GM18517 (cell line): ENCODE measurements around the gene SPATA45.

Experiments
- ATAC-seq: cut with Tn5 transposase; IDR thresholded peaks from one replicate; pipeline ENCODE4 v1.9.1; 2021; ENCODE audit warnings: mild to moderate bottlenecking, moderate library complexity; ENCODE audit not compliant: unreplicated experiment

The SPATA45 gene

DNA sequence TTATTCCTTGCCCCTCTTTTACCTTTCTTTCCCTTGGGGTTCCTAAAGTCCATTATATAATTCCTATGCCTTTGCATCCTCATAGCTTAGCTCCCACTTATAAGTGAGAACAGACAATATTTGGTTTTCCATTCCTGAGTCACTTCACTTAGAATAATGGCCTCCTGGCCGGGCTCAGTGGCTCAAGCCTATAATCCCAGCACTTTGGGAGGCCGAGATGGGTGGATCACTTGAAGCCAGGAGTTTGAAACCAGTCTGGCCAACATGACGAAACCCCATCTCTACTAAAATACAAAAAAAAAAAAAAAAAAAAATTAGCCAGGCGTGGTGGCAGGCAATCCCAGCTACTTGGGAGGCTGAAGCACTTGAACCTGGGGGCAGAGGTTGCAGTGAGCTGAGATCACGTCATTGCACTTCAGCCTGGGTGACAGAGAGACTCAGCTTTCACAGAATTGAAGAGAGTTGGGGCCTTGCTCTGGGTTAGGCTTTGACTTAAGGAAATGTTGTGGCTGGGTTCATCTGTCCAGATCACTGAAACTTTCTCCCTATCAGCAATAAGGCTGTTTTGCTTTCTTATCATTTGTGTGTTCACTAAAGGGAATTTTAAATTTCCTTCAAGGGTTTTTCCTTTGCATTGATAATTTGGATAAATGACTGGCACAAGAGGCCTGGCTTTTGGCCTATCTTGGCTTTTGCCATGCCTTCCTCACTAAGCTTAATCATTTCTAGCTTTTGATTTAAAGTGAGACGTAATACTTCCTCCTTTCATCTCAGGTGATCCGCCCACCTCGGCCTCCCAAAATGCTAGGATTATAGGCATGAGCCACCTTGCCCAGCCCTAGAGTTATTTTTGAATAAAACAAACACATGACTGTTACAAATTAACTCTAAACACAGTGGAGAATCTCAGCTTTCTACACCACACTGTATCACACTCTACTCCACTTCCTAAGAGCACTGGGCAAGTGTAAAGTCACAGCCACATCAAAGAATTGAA lies 13.9 kb downstream of the SPATA45 start:
- peak; percentile 69 for ATAC-seq

GRCh38 chr1:212828395-212828794 lies 19.1 kb downstream of the SPATA45 start:
- no peak for ATAC-seq

GRCh38 chr1:212827831-212828278 lies 19.6 kb downstream of the SPATA45 start:
- ATAC-seq, result no peak

- no peak for ATAC-seq
These were observed 20.2 kb downstream of the SPATA45 start for GRCh38 chr1:212827171-212827776.

DNA sequence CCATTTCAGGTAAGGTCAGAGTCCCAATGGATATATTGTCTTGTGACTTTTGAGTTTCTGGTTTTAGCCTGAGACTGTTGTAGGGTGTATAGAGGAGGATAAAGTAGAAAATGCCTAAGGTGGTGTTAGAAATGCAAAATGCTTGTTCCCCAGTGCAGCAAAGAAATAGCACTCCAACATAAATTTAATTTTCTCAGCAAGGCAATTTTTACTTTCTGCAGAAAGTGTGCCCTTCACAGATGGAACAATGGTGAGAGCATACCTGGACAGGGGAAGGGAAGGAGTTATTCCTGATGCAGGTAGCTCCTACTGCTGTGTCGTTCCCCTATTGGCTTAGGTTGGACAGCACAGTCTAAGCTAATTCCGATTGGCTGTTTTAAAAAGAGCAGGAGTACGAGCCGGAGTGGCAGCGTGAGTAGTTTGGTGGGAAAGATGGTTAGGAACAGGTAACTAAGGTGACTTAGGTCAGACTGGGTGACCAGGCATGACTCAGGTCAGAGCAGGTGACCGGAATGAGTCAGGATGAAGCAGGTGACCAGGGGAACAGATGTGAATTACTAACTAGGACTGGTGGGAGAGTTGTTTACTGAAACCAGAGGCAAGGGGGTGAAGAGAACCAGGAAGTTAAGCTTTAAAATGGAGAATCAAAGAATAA lies 21.5 kb downstream of the SPATA45 start:
- ATAC-seq, result no peak

DNA sequence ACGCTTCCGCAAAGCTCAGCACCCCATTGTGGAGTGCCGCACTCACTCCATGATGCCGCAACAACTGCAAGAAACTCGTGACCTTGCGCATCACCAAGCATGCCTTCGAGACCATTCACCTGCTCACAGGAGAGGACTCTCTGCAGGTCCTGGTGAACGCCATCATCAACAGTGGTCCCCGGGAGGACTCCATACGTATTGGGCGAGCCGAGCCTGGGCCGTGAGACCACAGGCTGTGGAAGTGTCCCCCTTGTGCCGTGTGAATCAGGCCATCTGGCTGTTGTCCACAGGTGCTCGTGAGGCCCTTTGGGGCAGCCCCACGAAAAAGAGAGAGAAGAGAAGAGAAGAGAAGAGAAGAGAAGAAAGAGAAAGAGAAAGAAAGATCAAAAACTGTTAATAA lies 23.2 kb downstream of the SPATA45 start:
- ATAC-seq, result no peak

DNA sequence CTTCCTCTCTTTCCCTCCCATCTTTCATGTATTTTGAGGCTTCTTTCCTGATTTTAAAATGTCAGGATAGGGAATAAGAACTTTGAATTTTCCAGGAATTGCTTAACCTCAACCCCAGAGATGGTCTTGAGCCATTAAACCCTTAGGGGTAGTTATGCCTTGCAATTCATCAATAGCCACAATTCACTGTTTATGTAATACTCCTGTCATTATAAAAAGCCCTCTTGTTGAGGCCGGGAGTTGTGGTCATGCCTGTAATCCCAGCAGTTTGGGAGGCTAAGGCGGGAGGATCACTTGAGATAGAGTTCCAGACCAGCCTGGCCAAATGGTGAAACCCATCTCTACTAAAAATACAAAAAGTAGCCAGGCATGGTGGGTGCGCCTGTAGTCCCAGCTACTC lies 24.5 kb downstream of the SPATA45 start:
- ATAC-seq, result no peak

DNA sequence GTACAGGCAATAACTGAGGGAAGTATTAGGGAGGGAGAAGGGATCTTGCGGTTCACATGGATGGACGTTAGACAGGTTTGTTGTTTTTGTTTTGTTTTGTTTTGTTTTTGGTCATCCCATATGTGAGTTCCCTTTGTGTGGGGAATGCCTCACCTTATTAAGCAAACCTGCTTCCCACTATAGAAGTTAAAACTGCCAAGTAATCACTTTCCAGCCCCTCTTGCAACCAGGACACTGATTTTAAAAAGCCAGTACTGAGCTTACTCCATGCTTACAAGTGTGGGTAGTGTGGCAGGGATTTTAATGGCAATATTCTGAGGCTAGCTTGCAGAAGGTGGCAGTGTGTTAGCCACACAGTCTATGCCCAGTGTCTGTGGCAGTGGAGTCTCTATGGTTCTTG lies 26.5 kb downstream of the SPATA45 start:
- no peak for ATAC-seq

DNA sequence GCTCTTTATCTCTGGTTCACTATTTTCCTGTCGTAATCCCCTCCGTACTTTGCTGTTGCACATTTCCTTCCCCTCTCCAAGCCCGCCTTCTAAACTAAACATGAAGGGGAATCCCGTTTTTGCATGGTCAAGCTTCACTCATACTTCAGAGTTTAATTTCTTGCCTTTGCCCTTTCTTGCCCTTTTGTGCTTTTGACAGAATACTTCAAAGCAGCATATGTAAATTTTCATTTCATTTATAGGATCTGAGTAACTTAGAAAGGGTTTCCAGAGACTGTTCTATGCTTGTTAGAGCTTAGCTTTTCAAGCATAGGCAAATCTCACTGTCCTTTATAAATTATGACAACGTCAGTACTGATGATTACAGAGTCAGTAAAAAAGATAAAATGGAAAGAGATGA lies 27.7 kb downstream of the SPATA45 start:
- peak; percentile 59 for ATAC-seq

DNA sequence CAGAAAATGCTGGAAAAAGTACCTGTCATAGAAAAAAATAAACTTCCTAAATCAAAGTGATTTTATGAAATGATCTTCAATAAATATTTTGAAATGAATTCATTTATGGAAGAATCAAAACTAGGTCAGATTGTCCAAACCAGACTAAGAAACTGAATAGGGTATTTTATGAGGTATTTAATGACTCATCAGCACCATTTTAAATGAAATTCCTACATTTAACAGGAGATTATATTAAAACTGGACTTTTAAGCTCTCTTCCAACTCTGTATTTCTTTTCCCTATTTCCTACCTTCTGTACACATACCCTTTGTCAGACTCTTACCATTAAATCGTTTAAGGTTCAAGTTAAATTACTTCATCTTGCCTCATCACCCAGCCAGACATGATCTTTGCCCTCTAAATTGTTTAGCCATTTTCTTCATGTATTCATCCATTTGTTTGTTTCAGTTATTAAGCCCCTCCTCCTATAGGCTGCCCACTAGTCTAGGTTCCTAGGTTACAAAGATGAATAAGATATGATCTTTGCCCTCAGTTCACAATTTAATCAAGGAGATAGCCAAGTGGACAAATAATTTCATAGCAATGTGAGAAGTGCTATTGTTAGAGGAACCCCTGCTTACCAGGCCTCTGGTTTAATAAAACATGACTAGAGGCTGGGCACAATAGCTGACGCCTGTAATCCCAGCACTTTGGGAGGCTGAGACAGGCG lies 30.7 kb downstream of the SPATA45 start:
- ATAC-seq, result no peak

GRCh38 chr1:212814537-212815334 lies 32.7 kb downstream of the SPATA45 start:
- ATAC-seq, result no peak

- ATAC-seq, result no peak
These were observed 41.7 kb downstream of the SPATA45 start for GRCh38 chr1:212805767-212806166.

DNA sequence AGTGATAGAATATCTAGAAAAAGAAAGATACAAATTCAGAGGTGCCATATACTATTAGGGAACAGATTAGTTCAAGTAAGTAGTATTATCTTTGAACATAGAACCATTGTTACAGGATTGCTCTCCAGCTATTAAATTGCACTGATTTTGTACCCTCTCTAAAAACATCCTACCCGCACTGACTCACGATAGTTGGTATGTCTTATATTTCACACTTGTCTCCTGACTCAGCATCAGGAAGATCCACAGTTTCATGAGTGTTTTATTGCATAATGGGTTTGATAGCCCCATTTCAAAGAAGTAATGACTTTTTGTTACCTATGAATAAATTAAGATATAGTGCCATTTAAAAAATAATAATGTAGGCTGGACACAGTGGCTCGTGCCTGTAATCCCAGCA lies 49.8 kb downstream of the SPATA45 start:
- no peak for ATAC-seq

DNA sequence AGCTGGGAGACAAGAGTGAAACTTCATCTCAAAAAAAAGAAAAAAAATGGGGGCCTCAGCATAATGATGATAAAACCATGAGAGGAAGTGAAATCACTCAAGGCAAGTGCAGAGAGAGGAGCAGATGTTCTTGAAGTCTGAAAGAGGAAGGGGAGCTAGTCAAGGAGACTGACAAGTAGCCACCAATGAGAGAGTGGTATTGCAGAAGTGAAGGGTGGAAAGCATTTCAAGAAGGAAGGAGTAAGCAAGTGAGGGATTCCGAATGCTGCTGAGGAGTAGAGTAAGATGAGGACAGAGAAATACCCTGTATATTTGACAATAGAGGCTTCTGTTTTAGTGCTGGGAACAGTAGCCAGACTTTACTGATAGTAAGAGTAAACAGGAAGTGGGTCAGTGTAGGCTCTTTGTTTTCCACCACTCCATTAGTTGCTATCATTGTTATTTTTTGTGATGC lies 52.9 kb downstream of the SPATA45 start:
- peak; percentile 84 for ATAC-seq

DNA sequence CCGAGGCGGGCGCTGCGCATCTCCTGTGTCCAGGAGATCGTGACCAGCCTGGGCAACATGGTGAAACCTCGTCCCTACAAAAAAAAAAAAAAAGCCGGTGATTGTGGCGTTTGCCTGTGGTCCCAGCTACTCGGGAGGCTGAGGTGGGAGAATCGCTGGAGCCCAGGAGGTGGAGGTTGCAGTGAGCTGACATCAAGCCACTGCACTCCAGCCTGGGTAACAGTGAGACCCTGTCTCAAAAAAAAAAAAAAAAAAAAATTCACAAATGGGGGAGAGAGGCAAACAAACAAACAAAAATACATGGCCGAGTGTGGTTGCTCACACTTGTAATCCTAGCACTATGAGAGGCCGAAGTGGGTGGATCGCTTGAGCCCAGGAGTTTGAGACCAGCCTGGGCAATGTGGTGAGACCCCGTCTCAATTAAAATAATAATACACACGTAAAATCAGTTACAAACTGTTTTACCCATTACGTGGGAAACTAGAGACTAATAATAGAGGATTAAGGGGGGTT lies 55.0 kb downstream of the SPATA45 start:
- no peak for ATAC-seq

- peak; percentile 61 for ATAC-seq
These were observed 55.6 kb downstream of the SPATA45 start, which contains the start of the genes NSL1 and TATDN3 for GRCh38 chr1:212791676-212792395. TSS of gene NSL1 (minus strand) at chr1:212791777. CDS start at chr1:212791763, 14 bp downstream. TSS of gene TATDN3 (plus strand) at chr1:212791894. CDS start at chr1:212791922, 28 bp downstream.

DNA sequence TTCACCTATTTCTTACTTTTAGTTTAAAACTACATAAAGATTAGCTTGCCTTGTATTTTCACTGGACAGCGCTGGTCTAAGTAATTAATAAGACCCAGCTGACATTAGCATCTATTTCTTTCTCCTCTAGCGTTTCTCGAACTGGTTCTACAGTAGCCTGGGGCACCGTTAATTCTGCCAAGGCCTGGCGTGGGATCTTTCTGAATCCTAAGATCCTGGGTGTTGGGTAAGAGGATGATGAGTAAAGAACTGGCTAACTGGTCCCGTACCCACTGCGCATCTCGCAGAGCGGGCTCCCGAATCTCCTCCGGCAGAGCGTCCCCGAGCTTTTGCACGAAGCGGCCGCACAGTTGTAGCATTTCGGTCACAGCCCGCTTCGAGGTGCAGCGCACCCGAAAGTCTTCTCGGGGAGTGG lies 56.2 kb downstream of the SPATA45 start:
- peak; percentile 32 for ATAC-seq

DNA sequence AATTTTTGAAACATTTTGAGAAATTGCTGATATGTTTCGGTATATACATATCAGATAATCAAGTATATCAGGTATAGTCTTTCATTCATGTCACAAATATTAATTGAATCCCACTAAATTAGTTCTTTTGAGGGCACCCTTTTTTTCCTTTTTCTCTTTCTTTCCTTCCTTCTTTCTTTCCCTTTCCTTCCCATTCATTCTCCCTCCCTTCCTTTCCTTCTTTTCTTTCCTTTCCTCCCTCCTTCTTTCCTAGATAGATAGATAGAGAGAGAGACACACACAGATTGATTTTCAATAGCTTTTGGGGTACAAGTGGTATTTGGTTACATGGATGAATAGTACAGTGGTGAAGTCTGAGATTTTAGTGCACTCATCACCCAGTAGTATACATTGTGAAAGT lies 61.6 kb downstream of the SPATA45 start:
- ATAC-seq, result no peak

GRCh38 chr1:212783976-212784375 lies 63.5 kb downstream of the SPATA45 start:
- no peak for ATAC-seq
